Measurements from ENCODE around the gene TGM1. TPM values are rescaled to one million over a fixed set of nuclear protein-coding genes. Genes with fewer than 3 reads are reported as not detected.
A peak's percentile ranks its signal among the peaks of the same experiment; 100 is the strongest.

TGM1 gene
- polyA plus RNA-seq (ENCODE audit: insufficient read length): 0.86 TPM

- DNase-seq (ENCODE audit: low read depth): no peak
These were observed at the start of gene TGM1 for GRCh38 chr14:24262821-24263733. Gene TGM1, minus strand, starts transcription at chr14:24263177. Its CDS starts 825 bp downstream, at chr14:24262352.

- DNase-seq (ENCODE audit: low read depth): no peak
These were observed 49.0 kb upstream of the TGM1 start for GRCh38 chr14:24311837-24312615.

- no peak for DNase-seq (ENCODE audit: low read depth)
These were observed 47.9 kb upstream of the TGM1 start, which contains the start of gene LTB4R for GRCh38 chr14:24310646-24311604. Gene LTB4R, plus strand, starts transcription at chr14:24311502. Its CDS starts 4,150 bp downstream, at chr14:24315652.

GRCh38 chr14:24310265-24310645 is 47.3 kb upstream of the TGM1 start:
- DNase-seq (ENCODE audit: low read depth): no peak

GRCh38 chr14:24309538-24310264 is 46.7 kb upstream of the TGM1 start, which contains the start of gene LTB4R2:
Gene LTB4R2, plus strand, starts transcription at chr14:24310140. Its CDS starts 525 bp downstream, at chr14:24310665.
- DNase-seq (ENCODE audit: low read depth): no peak

GRCh38 chr14:24308342-24309124 is 45.6 kb upstream of the TGM1 start:
- no peak for DNase-seq (ENCODE audit: low read depth)

- no peak for DNase-seq (ENCODE audit: low read depth)
These were observed 44.8 kb upstream of the TGM1 start, which contains the start of gene CIDEB for GRCh38 chr14:24307575-24308341. Gene CIDEB, minus strand, starts transcription at chr14:24307977. Its CDS starts 119 bp downstream, at chr14:24307858.

- DNase-seq (ENCODE audit: low read depth): no peak
These were observed 44.2 kb upstream of the TGM1 start for GRCh38 chr14:24307156-24307574.

- no peak for DNase-seq (ENCODE audit: low read depth)
These were observed 41.0 kb upstream of the TGM1 start for GRCh38 chr14:24304019-24304387.

GRCh38 chr14:24300326-24300980 is 37.5 kb upstream of the TGM1 start:
- no peak for DNase-seq (ENCODE audit: low read depth)

GRCh38 chr14:24299255-24300191 is 36.5 kb upstream of the TGM1 start, which contains the start of the genes DHRS1 and NOP9:
Gene DHRS1, minus strand, starts transcription at chr14:24299780. Its CDS starts 674 bp downstream, at chr14:24299106.
Gene NOP9, plus strand, starts transcription at chr14:24299850. Its CDS starts 105 bp downstream, at chr14:24299955.
- DNase-seq (ENCODE audit: low read depth): peak; percentile 69

- no peak for DNase-seq (ENCODE audit: low read depth)
These were observed 35.9 kb upstream of the TGM1 start for GRCh38 chr14:24298892-24299254.

GRCh38 chr14:24297190-24297964 is 34.4 kb upstream of the TGM1 start:
- DNase-seq (ENCODE audit: low read depth): no peak

GRCh38 chr14:24296341-24297157 is 33.6 kb upstream of the TGM1 start:
- peak; percentile 45 for DNase-seq (ENCODE audit: low read depth)

- no peak for DNase-seq (ENCODE audit: low read depth)
These were observed 30.5 kb upstream of the TGM1 start for GRCh38 chr14:24293525-24293924.

Measured in forelimb muscle (tissue), 1 donor.